Retinal pigment epithelial cell (primary cell): ENCODE measurements around the gene LARGE1.
A peak's percentile ranks its signal among the peaks of the same experiment; 100 is the strongest.

ENCODE experiments used
- DNase-seq: peaks from one replicate; pipeline ENCODE4 v3.0.0-alpha.2; 2010; ENCODE audit warnings: low read depth
- H3K4me3 ChIP-seq: 2 replicates; pipeline ENCODE4 v1.5.1; 2011; ENCODE audit warnings: mild to moderate bottlenecking, low read length, control low read depth, moderate library complexity
- CTCF ChIP-seq: conservative IDR thresholded peaks from 2 replicates; pipeline ENCODE4 v1.5.1; 2011; ENCODE audit warnings: low read depth, low read length, control low read depth, inconsistent platforms

LARGE1 gene

GRCh38 chr22:33577862-33578411, 342.3 kb downstream of the LARGE1 start:
- H3K4me3 ChIP-seq = no peak overlapping the region
- peak; percentile 11 for DNase-seq
- no peak for TF ChIP-seq CTCF

GRCh38 chr22:33576205-33576604, 344.1 kb downstream of the LARGE1 start:
- TF ChIP-seq CTCF = no peak
- DNase-seq = no peak
- no peak overlapping the region for H3K4me3 ChIP-seq

- no peak for TF ChIP-seq CTCF
- DNase-seq = no peak
- H3K4me3 ChIP-seq = no peak overlapping the region
Measured at GRCh38 chr22:33575771-33576170, 344.5 kb downstream of the LARGE1 start.

- TF ChIP-seq CTCF = no peak
- no peak for DNase-seq
- no peak overlapping the region for H3K4me3 ChIP-seq
Measured at GRCh38 chr22:33575041-33575440, 345.2 kb downstream of the LARGE1 start.

- H3K4me3 ChIP-seq = no peak overlapping the region
- no peak for DNase-seq
- TF ChIP-seq CTCF = no peak
Measured at GRCh38 chr22:33573479-33573878, 346.8 kb downstream of the LARGE1 start.

- no peak overlapping the region for H3K4me3 ChIP-seq
- TF ChIP-seq CTCF = no peak
- no peak for DNase-seq
Measured at GRCh38 chr22:33572086-33572485, 348.2 kb downstream of the LARGE1 start.

- no peak for DNase-seq
- no peak for TF ChIP-seq CTCF
Measured at GRCh38 chr22:33570110-33570509, 350.2 kb downstream of the LARGE1 start.

More at GRCh38 chr22:33570110-33570509, 350.2 kb downstream of the LARGE1 start:
- no peak overlapping the region for H3K4me3 ChIP-seq
